HG02763 (cell line): ENCODE measurements around the gene CACNB3.

Experiments
- ATAC-seq: cut with Tn5 transposase; IDR thresholded peaks from one replicate; pipeline ENCODE4 v1.9.1; 2021; ENCODE audit warnings: mild to moderate bottlenecking, moderate library complexity; ENCODE audit not compliant: unreplicated experiment

CACNB3 gene

GRCh38 chr12:48817873-48818830 is at the start of gene CACNB3:
Gene CACNB3 (plus strand): TSS chr12:48818496. CDS start chr12:48818930, 434 bp downstream.
- no peak for ATAC-seq

- ATAC-seq, result no peak
Measured at GRCh38 chr12:48768736-48769135, 49.6 kb upstream of the CACNB3 start.

GRCh38 chr12:48770756-48771155 is 47.5 kb upstream of the CACNB3 start:
- ATAC-seq, result no peak

GRCh38 chr12:48771588-48772112 is 46.6 kb upstream of the CACNB3 start:
- ATAC-seq, result no peak

GRCh38 chr12:48773686-48774085 is 44.6 kb upstream of the CACNB3 start:
- no peak for ATAC-seq

GRCh38 chr12:48774516-48774915 is 43.8 kb upstream of the CACNB3 start:
- ATAC-seq, result no peak

GRCh38 chr12:48775299-48775698 is 43.0 kb upstream of the CACNB3 start:
- no peak for ATAC-seq

DNA sequence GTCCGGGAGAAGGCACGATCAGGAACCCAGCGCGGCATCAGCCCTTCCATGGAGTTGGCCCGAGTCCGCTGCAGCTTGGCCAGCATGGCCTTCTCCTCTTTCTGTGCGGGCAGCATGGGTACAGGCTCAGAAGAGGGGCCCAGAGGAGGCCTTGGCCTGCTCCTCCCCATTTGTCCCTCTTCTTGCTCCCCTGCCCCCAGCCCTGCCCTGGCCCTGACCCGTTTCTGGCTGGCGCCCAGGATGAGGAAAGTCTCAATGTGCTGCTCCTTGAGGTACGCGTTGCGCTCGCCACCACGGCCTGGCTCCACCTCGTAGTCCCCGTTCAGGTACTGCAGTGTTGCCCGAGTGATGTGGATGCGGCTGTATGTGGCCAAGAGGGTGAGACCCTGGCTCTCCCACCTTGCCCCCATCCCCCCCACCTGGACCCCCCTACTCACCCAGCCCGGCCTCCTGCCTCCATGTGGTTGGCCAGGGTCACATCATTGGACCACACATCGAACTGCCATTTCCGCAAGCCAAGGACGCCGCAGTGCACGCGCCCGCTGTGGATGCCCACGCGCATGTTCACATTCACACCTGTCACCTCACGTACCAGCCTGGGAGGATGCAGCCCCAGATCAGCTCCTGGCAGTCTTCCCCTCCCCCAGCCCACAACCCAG is 42.2 kb upstream of the CACNB3 start:
- no peak for ATAC-seq

GRCh38 chr12:48776956-48777355 is 41.3 kb upstream of the CACNB3 start:
- ATAC-seq, result no peak

DNA sequence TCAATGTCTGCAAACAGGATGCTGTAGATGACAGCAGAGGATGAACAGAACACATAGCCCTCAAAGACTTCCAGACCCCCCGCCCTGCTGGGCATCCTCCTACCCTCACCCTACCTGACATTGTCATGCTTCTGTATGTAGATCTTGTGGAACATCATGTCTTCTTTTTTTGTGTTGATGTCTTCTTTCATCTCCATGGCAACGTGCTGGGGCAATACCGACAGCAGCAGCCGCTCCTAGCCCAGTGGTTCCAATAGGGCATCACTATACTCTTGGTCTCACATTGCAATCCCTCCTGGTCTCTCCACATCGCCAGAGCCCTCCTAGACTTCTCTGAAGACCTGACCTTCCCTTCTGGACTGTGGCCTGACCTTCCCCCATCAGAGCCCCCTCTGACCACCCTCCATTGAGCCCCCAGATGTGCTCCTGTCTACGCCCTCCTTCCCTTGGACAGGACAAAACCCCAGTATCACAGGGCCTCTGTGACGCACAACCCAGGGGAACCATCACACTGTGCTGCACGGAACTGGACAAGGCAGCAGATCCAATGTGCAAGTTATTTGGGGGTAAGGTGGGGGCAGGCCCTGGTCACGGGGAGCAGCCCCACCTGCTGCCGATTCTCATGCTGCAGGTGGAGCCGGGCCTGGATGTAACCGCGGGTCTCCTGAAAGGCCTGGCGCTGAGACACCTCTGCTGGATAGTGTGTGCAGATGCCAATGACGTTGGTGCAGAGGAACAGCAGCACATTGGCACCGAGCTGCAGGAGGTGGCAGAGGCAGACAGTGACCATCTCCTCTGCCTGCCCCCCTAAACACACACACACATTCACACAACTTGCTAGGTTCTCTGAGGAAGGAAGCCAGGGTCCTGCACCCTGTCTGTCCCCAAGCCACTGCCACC is 40.5 kb upstream of the CACNB3 start:
- ATAC-seq, result no peak

DNA sequence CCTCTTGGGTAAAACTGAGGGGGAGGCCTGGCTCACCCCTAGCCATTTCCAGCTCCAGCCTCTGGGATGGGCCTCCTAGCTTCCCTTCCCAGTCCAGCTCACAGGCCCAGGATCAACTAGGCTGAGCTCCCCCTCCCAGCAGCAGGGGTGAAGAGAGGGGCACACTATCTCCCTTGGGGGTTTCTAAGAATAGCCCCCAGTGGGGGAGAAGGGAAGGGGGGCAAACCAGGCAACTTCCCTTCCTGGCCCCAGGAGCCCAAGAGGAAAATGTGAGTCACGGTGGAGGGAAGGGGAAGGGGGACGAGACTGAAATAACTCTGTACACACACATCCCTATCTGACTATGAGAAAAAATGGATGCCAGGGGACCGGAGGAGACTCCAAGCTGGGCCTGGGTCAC is 38.4 kb upstream of the CACNB3 start:
- ATAC-seq, result no peak

- no peak for ATAC-seq
Measured at GRCh38 chr12:48780381-48781025, 37.8 kb upstream of the CACNB3 start.

- no peak for ATAC-seq
Measured at GRCh38 chr12:48781750-48782456, 36.4 kb upstream of the CACNB3 start.

DNA sequence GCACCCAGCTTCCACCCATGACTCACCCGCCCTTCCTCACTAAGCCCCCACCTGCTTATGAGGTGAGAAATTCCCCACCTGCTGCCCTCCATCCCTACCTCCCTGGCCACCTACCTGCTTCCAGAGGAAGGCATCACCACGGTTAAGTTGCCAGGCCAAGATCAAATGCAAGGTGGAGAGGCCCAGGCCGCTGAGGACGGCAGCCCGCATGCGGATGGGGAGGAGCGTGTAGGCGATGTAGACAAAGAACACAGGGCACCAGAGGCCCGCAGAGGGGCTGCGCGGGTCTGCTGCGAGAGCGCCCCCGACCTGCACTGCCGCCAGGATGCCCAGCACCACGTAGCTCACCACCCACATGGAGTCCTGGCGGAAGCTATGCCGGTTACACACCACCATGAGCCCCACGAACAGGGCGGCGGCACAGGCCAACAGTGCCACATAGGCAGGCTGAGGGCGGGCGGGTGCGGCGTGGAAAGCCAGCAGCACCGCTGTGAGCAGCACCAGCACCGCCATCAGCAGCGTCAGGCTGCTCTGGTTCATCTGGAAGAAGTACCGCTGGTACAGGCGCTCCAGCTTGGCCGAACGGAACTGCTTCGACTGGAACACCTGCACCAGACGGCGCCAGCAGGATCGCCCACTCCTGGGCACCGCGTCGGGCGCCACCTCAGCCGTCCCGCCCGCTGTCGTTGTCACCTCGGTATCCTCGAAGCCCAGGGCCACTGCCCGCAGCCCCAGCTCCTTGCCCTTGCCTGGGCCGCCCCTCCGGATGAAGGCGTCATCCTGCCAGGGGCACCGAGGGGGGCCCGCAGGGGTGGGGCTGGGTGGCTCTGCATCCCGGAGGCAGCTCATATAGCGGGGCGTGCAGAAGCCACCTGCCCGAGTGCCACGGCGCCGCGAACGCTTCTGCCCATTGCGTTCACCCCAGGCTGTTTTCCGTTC is 35.6 kb upstream of the CACNB3 start:
- ATAC-seq, result no peak

GRCh38 chr12:48783432-48783831 is 34.9 kb upstream of the CACNB3 start:
- ATAC-seq, result no peak

DNA sequence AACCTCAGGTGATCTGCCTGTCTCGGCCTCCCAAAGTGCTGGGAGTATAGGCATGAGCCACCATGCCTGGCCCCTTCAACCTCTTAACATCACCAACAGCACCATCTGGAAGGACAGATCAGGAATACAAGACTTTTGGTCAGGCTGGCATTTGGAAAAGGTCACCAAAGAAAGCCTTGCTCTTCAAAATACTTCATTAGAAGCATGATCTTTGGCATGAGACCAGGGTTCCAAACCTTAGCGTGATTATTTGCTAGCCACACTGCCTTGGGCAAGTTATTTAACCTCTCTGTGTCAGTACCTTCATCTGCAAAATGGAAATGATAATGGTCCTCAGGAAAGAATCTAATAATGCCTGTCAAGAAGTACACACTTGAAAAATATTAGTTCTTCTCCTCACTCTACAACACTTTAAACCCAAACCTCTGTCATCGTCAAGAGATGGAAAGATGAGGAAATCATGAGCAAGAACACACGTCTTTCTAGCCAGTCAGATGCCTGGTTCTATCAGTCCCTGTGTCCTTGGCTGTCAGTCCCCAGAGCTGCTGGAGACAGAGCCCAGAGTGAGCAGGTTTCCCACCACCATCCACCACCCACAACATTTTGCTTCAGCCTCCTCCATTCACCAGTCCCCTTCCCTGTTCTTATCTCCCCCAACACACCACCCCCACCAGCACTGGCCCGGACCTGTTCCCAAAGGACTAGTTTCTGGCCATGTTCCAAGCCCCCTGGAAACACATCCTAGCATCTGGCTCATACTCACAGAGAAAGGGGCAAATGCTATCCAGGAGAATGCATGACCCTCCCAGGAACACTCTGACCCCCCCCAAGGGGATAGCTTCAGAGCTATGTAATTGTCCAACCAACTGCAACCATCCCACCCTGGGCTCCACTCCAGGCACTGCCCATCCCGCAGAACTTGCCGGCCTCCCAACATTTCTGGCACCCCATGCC is 31.4 kb upstream of the CACNB3 start:
- no peak for ATAC-seq

- ATAC-seq, result no peak
Measured at GRCh38 chr12:48787791-48788523, 30.3 kb upstream of the CACNB3 start.
